GM23338 (cell line): Measurements from ENCODE around the gene PCP4L1. TPM values are rescaled to one million over a fixed set of nuclear protein-coding genes. Genes with fewer than 3 reads are reported as not detected.

Experiments
- ATAC-seq: fragments of 200-7000 bp; cut with Tn5 transposase; 3 replicates; pipeline ENCODE4 v1.9.1; 2020
- DNase-seq: peaks from one replicate; pipeline ENCODE4 v3.0.0-alpha.2; 2015; ENCODE audit warnings: low spot score
- H2AFZ ChIP-seq: fragments of 200-600 bp; sonication (generic); 2 replicates; pipeline ENCODE4 v1.8.0; 2016; ENCODE audit warnings: antibody characterized with exemption, mild to moderate bottlenecking, moderate library complexity
- H3F3A ChIP-seq: fragments of 200-600 bp; sonication (generic); replicated peaks from 2 replicates; pipeline ENCODE4 v1.8.0; 2017; ENCODE audit warnings: antibody characterized with exemption, mixed run types, low read depth
- H3K27ac ChIP-seq: fragments of 200-600 bp; sonication (generic); 2 replicates; pipeline ENCODE4 v1.6.1; 2016; ENCODE audit warnings: low read depth
- H3K27me3 ChIP-seq: fragments of 200-600 bp; sonication (generic); 2 replicates; pipeline ENCODE4 v1.8.0; 2016; ENCODE audit warnings: mild to moderate bottlenecking, mixed run types, moderate library complexity; ENCODE audit not compliant: insufficient read depth
- H3K36me3 ChIP-seq: fragments of 200-600 bp; sonication (generic); 2 replicates; pipeline ENCODE4 v1.8.0; 2016; ENCODE audit warnings: mild to moderate bottlenecking; ENCODE audit not compliant: insufficient read depth
- H3K4me1 ChIP-seq: fragments of 200-600 bp; sonication (generic); 2 replicates; pipeline ENCODE4 v1.8.0; 2016; ENCODE audit warnings: mild to moderate bottlenecking, moderate library complexity; ENCODE audit not compliant: insufficient read depth
- H3K4me2 ChIP-seq: fragments of 200-600 bp; sonication (generic); 2 replicates; pipeline ENCODE4 v1.7.1; 2017; ENCODE audit warnings: mixed run types
- H3K4me3 ChIP-seq: fragments of 200-600 bp; sonication (generic); 2 replicates; pipeline ENCODE4 v1.6.1; 2016; ENCODE audit warnings: mixed run types
- H3K79me2 ChIP-seq: fragments of 200-600 bp; sonication (generic); replicated peaks from 2 replicates; pipeline ENCODE4 v1.8.0; 2017; ENCODE audit warnings: mild to moderate bottlenecking; ENCODE audit not compliant: insufficient read depth
- H3K9me2 ChIP-seq: fragments of 200-600 bp; sonication (generic); 2 replicates; pipeline ENCODE4 v1.8.0; 2017; ENCODE audit not compliant: insufficient read depth
- H4K20me1 ChIP-seq: fragments of 200-600 bp; sonication (generic); replicated peaks from 2 replicates; pipeline ENCODE4 v1.8.0; 2017; ENCODE audit warnings: mild to moderate bottlenecking; ENCODE audit not compliant: insufficient read depth
- H3K27ac Mint-ChIP-seq: 2 replicates; pipeline ENCODE4 v1.8.0; 2020; ENCODE audit warnings: inconsistent platforms, mild to moderate bottlenecking, moderate library complexity, mixed read lengths
- H3K27me3 Mint-ChIP-seq: 3 replicates; pipeline ENCODE4 v1.8.0; 2022; ENCODE audit warnings: low read depth, mild to moderate bottlenecking, moderate library complexity, mixed read lengths, inconsistent platforms; ENCODE audit not compliant: insufficient read depth, poor library complexity
- H3K36me3 Mint-ChIP-seq: 3 replicates; pipeline ENCODE4 v1.8.0; 2021; ENCODE audit warnings: low read depth, mild to moderate bottlenecking, inconsistent platforms, moderate library complexity, mixed read lengths
- H3K4me1 Mint-ChIP-seq: 3 replicates; pipeline ENCODE4 v1.8.0; 2020; ENCODE audit warnings: mild to moderate bottlenecking, inconsistent platforms, mixed read lengths
- H3K4me3 Mint-ChIP-seq: 3 replicates; pipeline ENCODE4 v1.8.0; 2021; ENCODE audit warnings: moderate library complexity, mild to moderate bottlenecking, inconsistent platforms, mixed read lengths
- H3K9me3 Mint-ChIP-seq: 3 replicates; pipeline ENCODE4 v1.8.0; 2020; ENCODE audit warnings: moderate library complexity, mild to moderate bottlenecking, inconsistent platforms, mixed read lengths
- CREB1 ChIP-seq: fragments of 250-450 bp; sonication (Bioruptor Pico); IDR thresholded peaks from 2 replicates; pipeline ENCODE4 v1.5.0; 2020; ENCODE audit warnings: low read depth, mild to moderate bottlenecking, moderate library complexity
- CTCF ChIP-seq, 2 experiments: fragments of 200-600 bp in 1 of 2; sonication (generic) in 1 of 2; conservative IDR thresholded peaks; 2 replicates each; pipeline versions ENCODE4 v1.5.1 to v1.6.1; 2016 to 2017; ENCODE audit warnings: antibody characterized with exemption in 2 of 2, low read depth in 2 of 2, mild to moderate bottlenecking in 2 of 2, moderate library complexity in 1 of 2
- EZH2 ChIP-seq: fragments of 200-600 bp; sonication (generic); IDR thresholded peaks from one replicate; pipeline ENCODE4 v1.8.0; 2017; ENCODE audit warnings: antibody characterized with exemption, mild to moderate bottlenecking, low read depth; ENCODE audit not compliant: unreplicated experiment
- NANOG ChIP-seq: IDR thresholded peaks from 2 replicates; pipeline ENCODE4 v1.6.1; 2016; ENCODE audit warnings: antibody characterized with exemption, borderline replicate concordance
- POLR2AphosphoS5 ChIP-seq: IDR thresholded peaks from 2 replicates; pipeline ENCODE4 v1.6.1; 2016; ENCODE audit warnings: antibody characterized with exemption, low read depth
- REST ChIP-seq: IDR thresholded peaks from one replicate; pipeline ENCODE4 v1.6.1; 2018; ENCODE audit warnings: antibody characterized with exemption; ENCODE audit not compliant: unreplicated experiment
- ZNF462 ChIP-seq: fragments of 250-450 bp; sonication (Bioruptor Pico); IDR thresholded peaks from 2 replicates; pipeline ENCODE4 v1.5.0; 2020; ENCODE audit warnings: mild to moderate bottlenecking, moderate library complexity
- polyA plus RNA-seq: library from polyadenylated mRNA; unstranded; fragments of >200 nt; fragmentation: Nextera tagmentation; extraction: Ambion mirVana; gene quantifications from 2 replicates; pipeline ENCODE4 v1.2.1, GENCODE V29; 2016
- total RNA-seq: library from RNA; depleted of rRNA; stranded (reverse); fragments of >200 nt; shearing (Covaris generic); gene quantifications from 2 replicates; pipeline ENCODE4 v1.2.3, GENCODE V29; 2014

PCP4L1 gene
- total and polyA plus RNA-seq, 2 experiments from 2014 or later: 1.4 to 1.7 TPM

GRCh38 chr1:161304927-161305866 lies 46.7 kb downstream of the PCP4L1 start (continued):
- no peak for TF ChIP-seq ZNF462 (CRISPR knock-in tag)

GRCh38 chr1:161305867-161306519 lies 47.4 kb downstream of the PCP4L1 start:
- no peaks in the 10 kb centered on the region for H3K36me3 ChIP-seq
- H3K79me2 ChIP-seq: peaks cover 16% of the 10 kb centered on the region
- H3K36me3 Mint-ChIP-seq: no peaks in the 10 kb centered on the region
- H3K4me2 ChIP-seq: peak overlapping the region; percentile 83
- peak overlapping the region; percentile 61; the same call in 1 of the 2 replicates for H3K27ac Mint-ChIP-seq
- TF ChIP-seq EZH2: no peak
- TF ChIP-seq CREB1 (CRISPR knock-in tag): peak; percentile 78
- no peak for TF ChIP-seq NANOG
- peak; percentile 71 to 93 for TF ChIP-seq CTCF (conservative IDR thresholded peaks at IDR 0.05; ENCODE audit: low read depth in 2 of 2)
- peak; percentile 22 for TF ChIP-seq REST
- TF ChIP-seq POLR2AphosphoS5: peak; percentile 92
- no peaks in the 10 kb centered on the region for H4K20me1 ChIP-seq
- peak overlapping the region; percentile 87; the same call in 1 of the 2 replicates for H2AFZ ChIP-seq
- ATAC-seq (peak; percentile 87), DNase-seq (peak; percentile 97)
- H3K4me3 Mint-ChIP-seq: peak overlapping the region; percentile 96
- H3K27me3 Mint-ChIP-seq: peaks cover 3% of the 10 kb centered on the region
- H3K4me1 Mint-ChIP-seq: peaks cover 45% of the 10 kb centered on the region
- peaks cover 43% of the 10 kb centered on the region for H3K4me1 ChIP-seq
- H3K27me3 ChIP-seq: no peaks in the 10 kb centered on the region
- H3K27ac ChIP-seq: peak overlapping the region; percentile 73; the same call in 1 of the 2 replicates
- peak overlapping the region; percentile 80 for H3K4me3 ChIP-seq
- 0 out of 2 replicates have a peak, but pooled peaks cover 3% of the 10 kb centered on the region for H3F3A ChIP-seq
- H3K9me3 Mint-ChIP-seq: no peaks in the 10 kb centered on the region
- no peaks in the 10 kb centered on the region for H3K9me2 ChIP-seq
